Suprapubic skin (tissue), 4 donors: ENCODE results near the gene CNBD2.

ENCODE experiments used
- EP300 ChIP-seq: sonication (generic); formaldehyde crosslinking; IDR thresholded peaks from one replicate; pipeline ENCODE4 v1.6.1; 2017; ENCODE audit warnings: antibody characterized with exemption
- POLR2A ChIP-seq, 2 donors: fragments of 450-650 bp; IDR thresholded peaks; one replicate each; pipeline ENCODE4 v1.6.1; 2017; ENCODE audit warnings: antibody characterized with exemption in 2 of 2, mild to moderate bottlenecking in 2 of 2, moderate library complexity in 2 of 2
- POLR2AphosphoS5 ChIP-seq, 3 donors: sonication (generic); formaldehyde crosslinking; IDR thresholded peaks; one replicate each; pipeline ENCODE4 v1.6.1; 2017; ENCODE audit warnings: antibody characterized with exemption in 3 of 3
- TF ChIP-seq, protein P1 (sequence below), 2 donors: fragments of 200-600 bp in 1 of 2; fragments of 450-650 bp in 1 of 2; sonication (generic) in 1 of 2; IDR thresholded peaks; one replicate each; pipeline ENCODE4 v1.5.1; 2016 to 2019; ENCODE audit warnings: antibody characterized with exemption in 2 of 2, mild to moderate bottlenecking in 1 of 2, moderate library complexity in 1 of 2

GRCh38 chr20:36034875-36035274 is 66.5 kb downstream of the CNBD2 start:
- TF ChIP-seq, protein P1, sequence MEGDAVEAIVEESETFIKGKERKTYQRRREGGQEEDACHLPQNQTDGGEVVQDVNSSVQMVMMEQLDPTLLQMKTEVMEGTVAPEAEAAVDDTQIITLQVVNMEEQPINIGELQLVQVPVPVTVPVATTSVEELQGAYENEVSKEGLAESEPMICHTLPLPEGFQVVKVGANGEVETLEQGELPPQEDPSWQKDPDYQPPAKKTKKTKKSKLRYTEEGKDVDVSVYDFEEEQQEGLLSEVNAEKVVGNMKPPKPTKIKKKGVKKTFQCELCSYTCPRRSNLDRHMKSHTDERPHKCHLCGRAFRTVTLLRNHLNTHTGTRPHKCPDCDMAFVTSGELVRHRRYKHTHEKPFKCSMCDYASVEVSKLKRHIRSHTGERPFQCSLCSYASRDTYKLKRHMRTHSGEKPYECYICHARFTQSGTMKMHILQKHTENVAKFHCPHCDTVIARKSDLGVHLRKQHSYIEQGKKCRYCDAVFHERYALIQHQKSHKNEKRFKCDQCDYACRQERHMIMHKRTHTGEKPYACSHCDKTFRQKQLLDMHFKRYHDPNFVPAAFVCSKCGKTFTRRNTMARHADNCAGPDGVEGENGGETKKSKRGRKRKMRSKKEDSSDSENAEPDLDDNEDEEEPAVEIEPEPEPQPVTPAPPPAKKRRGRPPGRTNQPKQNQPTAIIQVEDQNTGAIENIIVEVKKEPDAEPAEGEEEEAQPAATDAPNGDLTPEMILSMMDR (IDR thresholded peaks at IDR 0.05) = no peak
- no peak for TF ChIP-seq POLR2A (IDR thresholded peaks at IDR 0.05)
- TF ChIP-seq POLR2AphosphoS5 (IDR thresholded peaks at IDR 0.05) = no peak
- TF ChIP-seq EP300 = no peak
